RWPE2 (cell line): ENCODE data around the gene CTSC.
A peak's percentile ranks its signal among the peaks of the same experiment; 100 is the strongest.

ENCODE experiments used
- ATAC-seq: fragments of 200-7000 bp; cut with Tn5 transposase; 3 replicates; pipeline ENCODE4 v1.9.1; 2021; ENCODE audit warnings: low read depth
- DNase-seq: peaks from one replicate; pipeline ENCODE4 v3.0.0-alpha.2; 2020; ENCODE audit warnings: low spot score
- H3K27ac ChIP-seq: fragments of 450-650 bp; 2 replicates; pipeline ENCODE4 v1.5.1; 2017; ENCODE audit warnings: mild to moderate bottlenecking; ENCODE audit not compliant: poor library complexity, severe bottlenecking
- H3K27me3 ChIP-seq: fragments of 250-450 bp; sonication (Bioruptor Pico); 2 replicates; pipeline ENCODE4 v1.5.1; 2021; ENCODE audit warnings: mild to moderate bottlenecking, moderate library complexity; ENCODE audit not compliant: insufficient read depth, poor library complexity, severe bottlenecking
- H3K36me3 ChIP-seq: fragments of 250-450 bp; sonication (Bioruptor Pico); 2 replicates; pipeline ENCODE4 v1.5.1; 2020; ENCODE audit warnings: low read depth, mild to moderate bottlenecking, moderate library complexity
- H3K4me1 ChIP-seq: fragments of 250-450 bp; sonication (Bioruptor Pico); 2 replicates; pipeline ENCODE4 v1.5.1; 2021; ENCODE audit warnings: mild to moderate bottlenecking, moderate library complexity; ENCODE audit not compliant: insufficient read depth, poor library complexity, severe bottlenecking
- H3K4me3 ChIP-seq: fragments of 250-450 bp; sonication (Bioruptor Pico); 2 replicates; pipeline ENCODE4 v1.5.1; 2021; ENCODE audit warnings: mild to moderate bottlenecking, moderate library complexity; ENCODE audit not compliant: severe bottlenecking
- H3K9me3 ChIP-seq: fragments of 250-450 bp; sonication (Bioruptor Pico); 2 replicates; pipeline ENCODE4 v1.5.1; 2021; ENCODE audit warnings: mild to moderate bottlenecking, moderate library complexity; ENCODE audit not compliant: severe bottlenecking
- CTCF ChIP-seq: fragments of 450-650 bp; IDR thresholded peaks from one replicate; pipeline ENCODE4 v1.5.1; 2017; ENCODE audit warnings: mild to moderate bottlenecking, moderate library complexity; ENCODE audit not compliant: poor library complexity, severe bottlenecking

Gene CTSC

DNA sequence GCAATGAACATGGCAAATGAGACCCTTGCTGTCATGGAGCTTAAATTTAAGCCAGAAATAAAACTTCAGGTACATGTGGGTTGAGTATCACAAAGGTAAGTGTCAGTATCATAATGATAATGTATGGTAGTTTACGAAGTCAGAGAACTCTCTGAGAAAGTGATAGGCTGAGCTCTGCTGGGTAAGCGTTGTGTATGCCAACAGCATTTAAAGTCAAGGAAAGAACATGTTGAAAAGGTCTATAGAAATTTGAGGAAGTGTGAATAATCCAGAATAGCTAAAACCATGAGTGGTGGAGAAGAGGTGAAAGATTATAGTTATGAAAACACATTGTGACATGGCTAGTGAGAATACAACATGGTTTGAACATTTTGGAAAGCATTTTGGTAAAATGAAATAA is 17.4 kb upstream of the CTSC start:
- Histone ChIP-seq H3K27ac (no peak overlapping the region), H3K4me3 (no peak overlapping the region), H3K36me3 (no peaks in the 10 kb centered on the region), H3K4me1 (peaks cover 4% of the 10 kb centered on the region), H3K9me3 (no peaks in the 10 kb centered on the region), H3K27me3 (no peaks in the 10 kb centered on the region)
- no peak for DNase-seq
- ATAC-seq: no peak
- TF ChIP-seq CTCF: no peak

GRCh38 chr11:88353835-88354496 is 16.4 kb upstream of the CTSC start:
- Histone ChIP-seq H3K27ac (no peak overlapping the region), H3K27me3 (no peaks in the 10 kb centered on the region), H3K9me3 (no peaks in the 10 kb centered on the region), H3K36me3 (no peaks in the 10 kb centered on the region), H3K4me3 (no peak overlapping the region), H3K4me1 (peaks cover 4% of the 10 kb centered on the region)
- no peak for TF ChIP-seq CTCF
- no peak for ATAC-seq
- no peak for DNase-seq

GRCh38 chr11:88353386-88353785 is 15.8 kb upstream of the CTSC start:
- no peak for TF ChIP-seq CTCF
- ATAC-seq (peak; percentile 77; the same call in 2 of the 3 replicates), DNase-seq (no peak)
- Histone ChIP-seq H3K4me3 (no peak overlapping the region), H3K27me3 (no peaks in the 10 kb centered on the region), H3K36me3 (no peaks in the 10 kb centered on the region), H3K9me3 (no peaks in the 10 kb centered on the region), H3K4me1 (peaks cover 4% of the 10 kb centered on the region), H3K27ac (no peak overlapping the region)

GRCh38 chr11:88352139-88352538 is 14.6 kb upstream of the CTSC start:
- no peak overlapping the region for H3K4me3 ChIP-seq
- H3K27ac ChIP-seq: no peak overlapping the region
- DNase-seq (no peak), ATAC-seq (no peak)
- no peaks in the 10 kb centered on the region for H3K4me1 ChIP-seq
- no peaks in the 10 kb centered on the region for H3K27me3 ChIP-seq
- H3K36me3 ChIP-seq: no peaks in the 10 kb centered on the region
- H3K9me3 ChIP-seq: no peaks in the 10 kb centered on the region
- no peak for TF ChIP-seq CTCF

DNA sequence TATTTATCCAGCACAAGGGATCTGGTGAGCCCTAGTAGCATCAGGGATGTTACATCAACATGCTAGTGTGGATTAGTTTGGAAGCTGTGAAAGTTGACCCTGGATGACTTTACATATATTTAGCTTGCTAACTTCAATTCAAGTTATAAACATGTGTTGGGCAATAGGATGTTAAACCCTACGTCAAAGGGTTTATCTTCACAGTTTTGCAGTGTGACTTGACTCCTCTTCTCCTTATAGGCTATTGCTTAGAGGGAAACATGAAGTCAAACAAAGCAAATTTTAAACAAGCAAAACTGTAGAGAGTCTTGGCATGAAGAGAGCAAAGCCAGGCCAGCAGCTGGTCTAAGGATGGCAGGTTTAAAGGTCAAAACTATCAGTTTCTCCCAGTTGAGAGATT is 11.3 kb upstream of the CTSC start:
- Histone ChIP-seq H3K4me1 (peaks cover 8% of the 10 kb centered on the region), H3K4me3 (no peak overlapping the region), H3K27me3 (no peaks in the 10 kb centered on the region), H3K9me3 (no peaks in the 10 kb centered on the region), H3K27ac (no peak overlapping the region), H3K36me3 (no peaks in the 10 kb centered on the region)
- ATAC-seq (no peak), DNase-seq (no peak)
- no peak for TF ChIP-seq CTCF
